Activated naive CD4-positive, alpha-beta T cell treated with anti-CD3 and anti-CD28 coated beads, Interleukin-2, amount 50 U/mL, for 72 hours (primary cell): ENCODE results near the gene YES1. TPM values are rescaled to one million over a fixed set of nuclear protein-coding genes. Genes with fewer than 3 reads are reported as not detected.
"Not testable (repeated sequence)": the region's sequence is repeated elsewhere in the genome, so short reads cannot be mapped to it uniquely, and the experiment has no call there.

Experiments
- ATAC-seq, 2 donors: fragments of 150-1000 bp; cut with Tn5 transposase; 2 replicates each; pipeline ENCODE4 v1.10.0; 2021; ENCODE audit warnings: mild to moderate bottlenecking in 2 of 2, moderate library complexity in 2 of 2
- DNase-seq, 2 donors: peaks; one replicate each; pipeline ENCODE4 v3.0.0; 2021 to 2022; ENCODE audit warnings: low spot score in 2 of 2
- H3K27ac Mint-ChIP-seq, 2 donors: one replicate each; pipeline ENCODE4 v1.8.0; 2022; ENCODE audit warnings: mild to moderate bottlenecking in 2 of 2, mixed read lengths in 2 of 2
- H3K36me3 Mint-ChIP-seq, 2 donors: one replicate each; pipeline ENCODE4 v1.8.0; 2022; ENCODE audit warnings: mixed read lengths in 2 of 2
- H3K9me3 Mint-ChIP-seq, 2 donors: one replicate each; pipeline ENCODE4 v1.8.0; 2022; ENCODE audit warnings: mixed read lengths in 2 of 2
- total RNA-seq, 2 donors: library from RNA; stranded (reverse); gene quantifications; one replicate each; pipeline ENCODE4 v1.2.3, GENCODE V29; 2022

The YES1 gene
- total RNA-seq, 2 donors from 2014 or later = 8.8 to 13.9 TPM

DNA sequence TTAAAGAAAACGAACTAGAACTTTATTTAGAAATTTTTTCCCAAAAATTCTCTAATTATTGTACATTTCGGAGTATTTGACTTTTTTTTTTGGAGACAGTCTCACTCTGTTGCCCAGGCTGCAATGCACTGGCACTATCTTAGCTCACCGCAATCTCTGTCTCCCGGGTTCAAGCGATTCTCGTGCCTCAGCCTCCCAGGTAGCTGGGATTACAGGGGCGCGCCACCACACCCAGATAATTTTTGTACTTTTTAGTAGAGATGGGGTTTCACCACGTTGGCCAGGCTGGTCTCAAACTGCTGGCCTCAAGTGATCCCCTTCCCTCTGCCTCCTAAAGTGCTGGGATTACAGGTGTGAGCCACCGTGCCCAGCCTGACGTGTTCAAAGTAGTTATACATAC lies 2.8 kb downstream of the YES1 start:
- not testable (repeated sequence) for H3K9me3 Mint-ChIP-seq, H3K27ac Mint-ChIP-seq, ATAC-seq, DNase-seq
- peaks cover 16 to 18% of the 10 kb centered on the region in 2 donors for H3K36me3 Mint-ChIP-seq

DNA sequence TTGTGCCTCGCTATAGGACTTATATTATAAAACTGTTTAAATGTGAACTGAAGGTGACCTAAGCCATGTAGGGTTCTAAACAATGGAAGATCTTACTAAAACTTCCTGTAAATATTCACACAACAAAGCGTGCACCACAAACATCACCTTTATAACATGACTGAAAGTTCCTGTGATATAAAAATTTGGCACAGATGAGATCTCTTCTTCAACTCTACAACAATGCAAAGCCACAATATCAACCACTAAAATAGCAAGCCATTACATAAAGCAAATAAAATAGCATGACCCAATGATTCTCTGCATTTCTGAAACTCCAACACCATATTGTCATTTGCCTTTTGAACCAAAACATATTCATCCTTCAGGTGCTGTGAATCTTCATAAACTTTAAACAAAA lies 3.5 kb downstream of the YES1 start:
- Mint-ChIP-seq H3K36me3 (peaks cover 16 to 18% of the 10 kb centered on the region in 2 donors), H3K9me3 (no peaks in the 10 kb centered on the region), H3K27ac (no peak overlapping the region)
- DNase-seq (no peak), ATAC-seq (no peak)

DNA sequence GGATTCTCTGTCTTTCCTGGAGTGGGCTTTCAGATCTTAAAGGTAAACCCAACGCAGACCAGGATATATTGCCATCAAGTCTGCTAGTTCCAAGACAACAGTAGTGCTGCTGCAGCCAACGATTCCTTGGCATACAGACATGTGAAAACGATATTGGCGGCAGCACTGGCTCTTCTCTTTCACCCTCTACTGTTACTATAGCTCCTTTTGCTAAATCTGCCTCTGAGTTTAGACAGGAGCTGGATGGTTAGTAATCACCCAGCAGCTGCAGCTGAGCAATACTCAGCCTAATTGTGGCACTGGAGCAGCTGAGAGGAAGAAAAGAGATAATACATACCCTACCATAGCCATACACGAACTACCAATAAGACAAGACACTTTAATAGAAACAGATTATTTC lies 4.0 kb downstream of the YES1 start:
- ATAC-seq = no peak
- Mint-ChIP-seq H3K27ac (no peak overlapping the region), H3K36me3 (peaks cover 16 to 18% of the 10 kb centered on the region in 2 donors), H3K9me3 (no peaks in the 10 kb centered on the region)
- no peak for DNase-seq

DNA sequence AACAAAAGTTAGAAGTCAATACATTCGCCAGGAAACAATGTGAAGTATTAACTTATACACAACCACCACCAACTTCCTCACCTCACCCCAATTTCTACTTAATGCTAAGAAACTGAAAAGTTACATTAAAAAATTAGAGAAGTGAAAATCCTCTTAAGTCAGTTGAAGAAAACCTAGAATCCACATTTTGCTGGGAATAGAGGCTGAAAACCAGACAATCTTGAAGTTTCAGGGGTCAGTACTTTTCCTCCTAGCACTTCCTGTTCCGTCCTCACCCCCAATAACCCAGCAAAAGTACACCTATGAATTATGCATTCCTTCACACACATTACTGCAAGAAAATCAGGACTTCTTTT lies 6.3 kb downstream of the YES1 start:
- Mint-ChIP-seq H3K36me3 (peaks cover 7 to 10% of the 10 kb centered on the region in 2 donors), H3K27ac (no peak overlapping the region), H3K9me3 (no peaks in the 10 kb centered on the region)
- DNase-seq = no peak
- no peak for ATAC-seq

DNA sequence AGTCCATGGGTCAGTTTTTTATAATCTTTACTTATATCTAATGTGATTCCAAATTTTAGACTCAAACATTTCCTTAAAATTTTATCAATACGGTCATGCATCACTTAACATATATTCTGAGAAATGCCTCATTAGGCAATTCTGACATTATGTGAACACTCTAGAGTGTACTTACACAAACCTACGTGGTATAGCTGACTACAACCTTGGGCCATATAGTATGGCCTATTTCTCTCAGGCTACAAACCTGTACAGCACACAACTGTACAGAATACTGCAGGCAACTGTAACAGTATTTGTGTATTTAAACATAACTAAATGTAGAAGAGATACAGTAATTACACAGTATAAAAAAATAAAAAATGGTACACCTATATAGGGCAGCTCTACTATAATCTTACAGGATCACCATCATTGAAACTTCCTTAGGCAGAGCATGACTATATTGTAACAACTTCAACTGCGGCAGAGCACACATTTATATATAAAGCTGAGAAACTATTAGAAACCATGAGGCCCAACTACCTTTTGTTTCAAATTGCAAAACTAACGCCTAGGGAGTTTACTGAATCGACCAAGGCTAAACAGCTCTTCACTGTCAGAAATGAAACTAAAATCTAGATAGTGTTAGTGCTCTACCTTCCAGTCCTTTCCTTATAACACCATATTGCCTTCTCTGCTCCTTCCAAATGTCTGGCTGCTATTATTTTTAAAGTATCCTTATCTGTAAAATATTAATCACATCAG lies 6.9 kb downstream of the YES1 start:
- DNase-seq = no peak
- Mint-ChIP-seq H3K9me3 (no peaks in the 10 kb centered on the region), H3K27ac (no peak overlapping the region), H3K36me3 (peaks cover 6 to 15% of the 10 kb centered on the region in 2 donors)
- ATAC-seq = no peak

DNA sequence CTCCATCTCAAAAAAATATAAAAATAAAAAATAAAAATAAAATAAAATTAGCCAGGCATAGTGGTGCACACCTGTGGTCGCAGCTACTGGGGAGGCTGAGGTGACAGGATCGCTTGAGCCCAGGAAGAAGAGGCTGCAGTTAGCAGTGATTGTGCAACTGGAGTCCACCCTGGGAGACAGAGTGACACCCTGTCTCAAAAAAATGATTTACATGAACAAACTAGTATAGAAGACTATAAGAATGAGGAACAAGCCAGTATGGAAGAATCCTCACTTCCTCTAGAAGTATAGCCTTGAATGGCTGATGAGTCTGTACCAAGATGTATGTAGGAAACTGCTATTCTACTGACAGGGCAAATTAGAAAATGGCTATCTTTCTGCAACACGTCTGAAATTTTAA lies 10.9 kb downstream of the YES1 start:
- Mint-ChIP-seq H3K27ac (no peak overlapping the region), H3K9me3 (no peaks in the 10 kb centered on the region), H3K36me3 (peaks cover 0 to 6% of the 10 kb centered on the region in 2 donors)
- ATAC-seq (no peak), DNase-seq (no peak)

DNA sequence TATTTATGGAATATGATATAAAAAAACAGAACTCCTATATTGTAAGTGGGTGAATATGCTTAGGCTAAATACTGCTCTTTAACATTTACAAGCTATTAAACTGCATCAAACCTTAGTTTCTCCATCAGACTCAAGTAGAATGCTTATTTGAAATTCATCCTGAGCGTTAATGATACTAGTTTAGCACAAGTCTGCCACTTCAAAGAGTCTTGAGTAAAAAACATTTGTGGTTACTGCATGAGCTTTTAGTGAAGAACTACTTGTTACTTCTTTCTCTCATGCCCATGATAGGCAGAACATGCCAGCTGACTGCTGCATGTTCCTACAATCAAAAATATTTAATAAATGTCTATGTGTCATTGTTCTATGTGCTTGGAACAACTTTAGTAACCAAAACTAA lies 12.1 kb downstream of the YES1 start:
- Mint-ChIP-seq H3K36me3 (peaks cover 0 to 13% of the 10 kb centered on the region in 2 donors), H3K9me3 (no peaks in the 10 kb centered on the region), H3K27ac (no peak overlapping the region)
- no peak for ATAC-seq
- DNase-seq = no peak

DNA sequence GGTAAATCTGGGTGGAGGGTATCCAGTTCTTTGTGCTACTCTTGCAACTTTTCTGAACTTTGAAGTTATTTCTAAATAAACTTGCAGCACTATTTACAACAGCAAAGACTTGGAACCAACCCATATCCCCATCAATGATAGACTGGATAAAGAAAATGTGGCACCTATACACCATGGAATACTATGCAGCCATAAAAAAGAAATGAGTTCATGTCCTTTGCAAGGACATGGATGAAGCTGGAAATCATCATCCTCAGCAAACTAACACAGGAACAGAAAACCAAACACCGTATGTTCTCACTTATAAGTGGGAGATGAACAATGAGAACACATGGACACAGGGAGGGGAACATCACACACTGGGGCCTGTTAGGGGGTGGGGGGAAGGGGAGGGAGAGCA lies 16.7 kb downstream of the YES1 start:
- peaks cover 0 to 10% of the 10 kb centered on the region in 2 donors for H3K36me3 Mint-ChIP-seq
- DNase-seq, H3K27ac Mint-ChIP-seq, ATAC-seq, H3K9me3 Mint-ChIP-seq: not testable (repeated sequence)

DNA sequence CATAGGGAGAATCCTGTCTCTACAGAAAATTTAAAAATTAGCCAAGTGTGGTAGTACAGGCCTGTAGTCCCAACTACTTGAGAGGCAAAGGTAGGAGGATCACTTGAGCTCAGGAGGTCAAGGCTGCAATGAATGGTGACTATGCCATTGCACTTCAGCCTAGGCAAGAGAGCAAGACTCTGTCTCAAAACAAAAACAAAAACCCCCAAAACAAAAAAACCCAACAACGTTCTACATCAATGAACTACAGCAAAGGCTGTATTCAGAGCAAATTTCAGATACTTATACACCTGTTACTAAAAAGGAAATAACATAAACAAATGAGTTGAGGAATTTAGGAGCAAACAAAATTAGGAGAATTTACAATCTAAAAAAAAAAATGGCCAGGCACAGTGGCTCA lies 22.6 kb downstream of the YES1 start:
- Mint-ChIP-seq H3K36me3 (no peaks in the 10 kb centered on the region), H3K27ac (no peak overlapping the region), H3K9me3 (no peaks in the 10 kb centered on the region)
- ATAC-seq (no peak), DNase-seq (no peak)

DNA sequence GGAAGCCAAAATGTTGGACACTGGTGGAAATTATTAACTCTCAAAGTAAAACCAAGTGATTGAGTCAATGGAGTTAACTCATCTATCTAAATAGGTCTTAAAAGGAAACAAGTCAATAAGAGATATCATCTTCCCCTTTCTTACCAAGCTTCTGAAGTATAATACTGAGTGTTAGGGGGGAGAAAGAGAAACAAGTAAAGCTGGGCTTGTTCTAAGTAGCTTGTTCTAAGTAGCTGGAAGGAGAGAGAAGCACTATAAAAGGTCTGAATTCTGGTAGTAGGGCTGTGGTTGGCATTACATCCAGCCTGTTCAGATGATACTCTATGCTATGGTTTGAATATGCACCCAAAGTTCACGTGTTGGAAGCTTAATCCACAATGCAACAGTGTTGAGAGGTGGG lies 26.8 kb downstream of the YES1 start:
- no peak for ATAC-seq
- DNase-seq = no peak
- Mint-ChIP-seq H3K9me3 (no peaks in the 10 kb centered on the region), H3K36me3 (no peaks in the 10 kb centered on the region), H3K27ac (no peak overlapping the region)

DNA sequence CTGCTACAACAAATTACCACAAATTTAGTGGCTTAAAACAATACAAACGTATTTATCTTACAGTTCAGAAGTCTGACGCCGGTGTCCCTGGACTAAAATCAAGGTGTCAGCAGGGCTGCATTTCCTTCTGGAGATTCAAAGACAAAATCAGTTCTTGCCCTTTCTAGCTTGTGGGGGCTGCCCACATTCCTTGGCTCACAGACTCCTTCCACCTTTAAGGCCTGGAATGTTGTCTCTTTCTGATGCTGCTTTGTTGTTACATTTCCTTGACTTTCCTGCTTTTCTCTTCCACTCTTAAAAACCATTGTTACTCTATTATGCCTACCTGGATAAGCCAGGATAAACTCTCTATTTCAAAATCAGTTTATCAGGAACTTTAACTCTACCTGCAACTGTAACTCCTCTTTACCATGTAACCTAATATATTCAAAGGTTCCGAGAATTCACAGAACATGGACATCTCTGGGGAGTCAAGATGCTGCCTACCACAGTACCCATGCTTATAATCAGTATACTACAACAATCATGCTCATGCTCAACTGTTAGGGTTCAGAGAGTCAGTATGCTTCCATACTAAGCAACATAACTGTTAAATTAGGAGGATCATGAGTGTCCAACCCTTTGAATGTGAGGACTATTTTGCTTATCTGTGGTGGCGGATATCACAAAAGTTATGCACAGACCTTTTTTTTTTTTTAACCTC lies 27.4 kb downstream of the YES1 start:
- DNase-seq (no peak), ATAC-seq (no peak)
- no peak overlapping the region for H3K27ac Mint-ChIP-seq
- H3K36me3 Mint-ChIP-seq = no peaks in the 10 kb centered on the region
- no peaks in the 10 kb centered on the region for H3K9me3 Mint-ChIP-seq

DNA sequence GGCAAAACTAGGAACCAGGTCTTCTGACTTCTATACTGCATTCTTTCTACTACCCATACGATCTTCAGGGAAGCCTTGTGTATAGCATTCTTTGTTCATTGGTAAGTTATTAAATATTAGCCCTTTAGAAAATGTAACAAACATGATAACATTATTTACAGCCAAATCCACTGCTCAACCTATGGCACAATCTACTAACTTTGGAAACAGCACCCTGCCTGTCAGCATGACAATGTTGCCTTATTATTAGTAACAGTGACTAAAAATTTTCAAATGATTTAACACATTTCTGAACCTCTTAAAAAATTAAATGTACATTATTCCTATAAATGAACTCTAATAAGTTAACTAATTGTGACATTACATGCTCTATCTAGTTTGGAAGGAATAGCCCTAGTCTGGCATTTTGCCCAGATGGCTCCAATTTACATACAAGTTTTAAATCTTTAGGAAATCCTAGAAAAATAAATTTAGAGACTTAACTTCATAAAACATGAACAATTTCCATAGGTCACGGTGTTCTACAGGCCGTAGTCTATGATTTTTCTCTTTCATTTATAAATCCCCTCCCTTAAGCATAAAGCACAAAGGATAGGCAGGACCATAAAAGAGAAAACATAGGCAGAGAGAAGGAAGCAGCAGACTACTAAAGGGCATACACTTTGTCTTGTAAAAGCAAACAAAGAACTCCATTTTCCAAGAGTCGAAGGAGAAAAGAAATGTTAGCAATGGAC lies 33.7 kb downstream of the YES1 start:
- Mint-ChIP-seq H3K9me3 (no peaks in the 10 kb centered on the region), H3K27ac (no peak overlapping the region), H3K36me3 (no peaks in the 10 kb centered on the region)
- ATAC-seq = no peak
- no peak for DNase-seq

DNA sequence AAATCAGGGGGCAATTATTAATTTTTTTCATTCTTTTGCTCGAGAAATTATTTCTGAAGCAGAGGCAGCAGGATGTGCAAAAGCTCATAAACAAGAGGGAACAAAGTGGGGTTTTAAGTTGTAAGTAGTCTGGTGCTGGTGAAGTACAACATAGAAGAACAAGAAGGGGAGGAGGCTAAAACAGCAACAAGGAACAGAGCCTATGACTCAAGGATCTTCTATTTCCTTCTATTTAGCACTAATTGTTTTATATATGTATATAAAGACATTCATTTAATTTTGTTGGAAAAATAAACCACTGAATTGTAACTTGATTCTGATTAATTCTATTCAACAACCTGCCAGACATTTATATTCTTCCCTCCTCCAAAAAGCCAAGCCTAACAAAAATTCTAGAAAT lies 35.0 kb downstream of the YES1 start:
- ATAC-seq (no peak), DNase-seq (no peak)
- no peaks in the 10 kb centered on the region for H3K9me3 Mint-ChIP-seq
- H3K27ac Mint-ChIP-seq = no peak overlapping the region
- H3K36me3 Mint-ChIP-seq = no peaks in the 10 kb centered on the region

DNA sequence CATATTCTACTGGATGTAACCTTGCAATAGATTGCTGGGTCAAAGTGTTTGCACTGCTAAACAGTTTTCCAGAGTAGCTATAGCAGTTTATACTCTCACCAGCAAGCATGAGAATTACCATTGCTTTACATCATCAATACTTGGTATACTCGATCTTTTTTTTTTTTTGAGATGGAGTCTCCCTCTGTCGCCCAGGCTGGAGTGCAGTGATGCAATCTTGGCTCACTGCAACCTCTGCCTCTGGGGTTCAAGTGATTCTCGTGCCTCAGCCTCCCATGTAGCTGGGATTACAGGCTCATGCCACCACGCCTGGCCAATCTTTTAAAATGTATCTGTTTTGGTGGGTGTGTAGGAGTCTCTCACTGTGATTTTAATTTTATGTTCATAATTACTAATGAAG lies 36.0 kb downstream of the YES1 start:
- not testable (repeated sequence) for ATAC-seq, H3K36me3 Mint-ChIP-seq, H3K27ac Mint-ChIP-seq

DNA sequence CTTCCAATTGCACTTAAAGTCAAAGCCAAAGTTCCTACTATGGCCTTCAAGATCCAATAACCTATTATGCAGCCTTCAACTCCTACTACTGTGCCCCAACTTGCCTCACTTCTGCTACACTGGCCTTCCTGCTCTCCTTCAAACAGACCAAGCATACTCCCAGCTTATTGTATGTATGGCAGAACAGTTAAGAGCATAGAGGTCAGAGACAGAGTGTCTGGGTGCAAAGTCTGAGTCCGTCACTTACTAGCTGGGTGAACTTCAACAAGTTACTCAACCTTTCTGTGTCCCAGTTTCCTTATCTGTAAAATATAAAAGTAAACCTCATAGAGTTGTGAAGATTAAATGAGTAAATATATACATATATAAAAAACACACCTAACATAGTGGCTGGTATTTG lies 37.2 kb downstream of the YES1 start:
- no peaks in the 10 kb centered on the region for H3K9me3 Mint-ChIP-seq
- no peak for DNase-seq
- no peak for ATAC-seq
- no peak overlapping the region for H3K27ac Mint-ChIP-seq
- no peaks in the 10 kb centered on the region for H3K36me3 Mint-ChIP-seq

More for the DNA sequence above, 36.0 kb downstream of the YES1 start:
- DNase-seq, H3K9me3 Mint-ChIP-seq: not testable (repeated sequence)

DNA sequence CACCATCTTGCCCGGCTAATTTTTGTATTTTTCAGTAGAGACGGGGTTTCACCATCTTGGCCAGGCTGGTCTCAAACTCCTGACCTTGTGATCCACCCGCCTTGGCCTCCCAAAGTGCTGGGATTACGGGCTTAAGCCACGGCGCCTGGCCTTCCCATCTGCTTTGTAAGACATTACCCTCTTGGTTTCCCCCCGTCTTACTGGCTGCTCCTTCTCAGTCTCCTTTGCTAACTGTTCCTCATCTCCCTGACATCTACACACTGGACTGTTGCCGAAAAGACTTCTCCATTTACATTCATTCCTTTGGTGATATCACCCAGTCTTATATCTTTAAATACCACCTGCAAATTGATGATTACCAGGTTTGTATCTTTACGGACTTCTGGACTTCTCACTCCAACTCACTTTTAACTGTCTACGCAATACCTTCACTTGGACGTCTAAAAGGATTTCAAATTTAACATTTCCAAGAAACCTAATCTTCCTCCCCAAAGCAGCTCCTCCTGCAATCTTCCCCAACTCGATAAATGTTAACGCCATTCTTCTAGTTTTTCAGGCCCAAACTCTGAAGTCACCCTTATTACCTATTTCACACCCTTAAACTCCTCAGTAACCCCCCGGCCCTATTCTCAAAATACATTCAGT lies 37.9 kb downstream of the YES1 start:
- H3K36me3 Mint-ChIP-seq = no peaks in the 10 kb centered on the region
- H3K27ac Mint-ChIP-seq = no peak overlapping the region
- no peak for ATAC-seq

DNA sequence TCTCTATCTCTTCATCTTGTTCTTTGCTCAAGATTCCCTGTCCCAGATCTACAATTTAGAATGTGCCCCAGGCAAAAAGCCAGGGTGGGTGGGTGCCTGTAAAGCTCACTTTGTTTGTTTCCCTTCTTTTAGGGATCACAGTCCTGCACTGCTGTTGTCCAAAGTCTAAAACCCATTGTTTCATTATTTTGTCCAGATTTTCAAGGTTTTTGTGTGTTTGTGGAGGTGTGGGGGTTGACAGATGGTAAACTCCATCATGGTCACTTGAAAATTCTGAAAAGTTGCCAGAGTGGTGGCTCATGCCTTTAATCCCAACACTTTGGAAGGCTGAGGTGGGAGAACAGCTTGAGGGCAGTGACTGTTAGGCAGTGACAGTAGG lies 41.5 kb downstream of the YES1 start:
- ATAC-seq (no peak), DNase-seq (no peak)
- H3K9me3 Mint-ChIP-seq = no peaks in the 10 kb centered on the region
- no peak overlapping the region for H3K27ac Mint-ChIP-seq
- no peaks in the 10 kb centered on the region for H3K36me3 Mint-ChIP-seq

More for the DNA sequence above, 37.9 kb downstream of the YES1 start:
- no peak for DNase-seq
- H3K9me3 Mint-ChIP-seq = no peaks in the 10 kb centered on the region
